Neural crest cell (in vitro differentiated cells): ENCODE measurements around the gene PPP2R2C. TPM values are rescaled to one million over a fixed set of nuclear protein-coding genes. Genes with fewer than 3 reads are reported as not detected.

Experiments used
- DNase-seq: peaks from one replicate; pipeline ENCODE4 v3.0.0; 2021; ENCODE audit warnings: low read depth, mixed read lengths, low spot score
- H3K27ac Mint-ChIP-seq: one replicate; pipeline ENCODE4 v1.8.0; 2021; ENCODE audit warnings: mild to moderate bottlenecking, mixed read lengths; ENCODE audit not compliant: unreplicated experiment
- H3K27me3 Mint-ChIP-seq: 2 replicates; pipeline ENCODE4 v1.8.0; 2021; ENCODE audit warnings: low read depth, mild to moderate bottlenecking, mixed read lengths
- H3K36me3 Mint-ChIP-seq: 2 replicates; pipeline ENCODE4 v1.8.0; 2021; ENCODE audit warnings: low read depth, mild to moderate bottlenecking, mixed read lengths
- H3K4me1 Mint-ChIP-seq: 2 replicates; pipeline ENCODE4 v1.8.0; 2021; ENCODE audit warnings: mixed read lengths
- H3K4me3 Mint-ChIP-seq: one replicate; pipeline ENCODE4 v1.8.0; 2021; ENCODE audit warnings: mild to moderate bottlenecking, mixed read lengths
- H3K9me3 Mint-ChIP-seq: 2 replicates; pipeline ENCODE4 v1.8.0; 2021; ENCODE audit warnings: mixed read lengths
- total RNA-seq: library from RNA; stranded (reverse); gene quantifications from 2 replicates; pipeline ENCODE4 v1.2.1, GENCODE V29; 2021
- TF ChIP-seq, protein P1 (sequence below): fragments of 200-600 bp; sonication (generic); conservative IDR thresholded peaks from 2 replicates; pipeline ENCODE4 v1.5.0; 2021; ENCODE audit warnings: antibody characterized with exemption, mild to moderate bottlenecking

Gene PPP2R2C
- total RNA-seq, 1 donor from 2014 or later, result 0.35 TPM

DNA sequence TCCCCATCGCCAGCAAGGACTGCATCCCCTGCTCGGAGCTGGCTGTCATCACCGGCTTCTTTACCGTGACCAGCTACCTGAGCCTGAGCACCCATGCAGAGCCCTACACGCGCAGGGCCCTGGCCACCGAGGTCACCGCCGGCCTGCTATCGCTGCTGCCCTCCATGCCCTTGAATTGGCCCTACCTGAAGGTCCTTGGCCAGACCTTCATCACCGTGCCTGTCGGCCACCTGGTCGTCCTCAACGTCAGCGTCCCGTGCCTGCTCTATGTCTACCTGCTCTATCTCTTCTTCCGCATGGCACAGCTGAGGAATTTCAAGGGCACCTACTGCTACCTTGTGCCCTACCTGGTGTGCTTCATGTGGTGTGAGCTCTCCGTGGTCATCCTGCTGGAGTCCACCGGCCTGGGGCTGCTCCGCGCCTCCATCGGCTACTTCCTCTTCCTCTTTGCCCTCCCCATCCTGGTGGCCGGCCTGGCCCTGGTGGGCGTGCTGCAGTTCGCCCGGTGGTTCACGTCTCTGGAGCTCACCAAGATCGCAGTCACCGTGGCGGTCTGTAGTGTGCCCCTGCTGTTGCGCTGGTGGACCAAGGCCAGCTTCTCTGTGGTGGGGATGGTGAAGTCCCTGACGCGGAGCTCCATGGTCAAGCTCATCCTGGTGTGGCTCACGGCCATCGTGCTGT lies 171.2 kb downstream of the PPP2R2C start:
- DNase-seq, result no peak
- Mint-ChIP-seq H3K9me3 (no peaks in the 10 kb centered on the region), H3K27me3 (no peaks in the 10 kb centered on the region), H3K4me1 (peaks cover 5% of the 10 kb centered on the region), H3K36me3 (peaks cover 16% of the 10 kb centered on the region), H3K4me3 (no peak overlapping the region), H3K27ac (no peak overlapping the region)
- TF ChIP-seq, protein P1, sequence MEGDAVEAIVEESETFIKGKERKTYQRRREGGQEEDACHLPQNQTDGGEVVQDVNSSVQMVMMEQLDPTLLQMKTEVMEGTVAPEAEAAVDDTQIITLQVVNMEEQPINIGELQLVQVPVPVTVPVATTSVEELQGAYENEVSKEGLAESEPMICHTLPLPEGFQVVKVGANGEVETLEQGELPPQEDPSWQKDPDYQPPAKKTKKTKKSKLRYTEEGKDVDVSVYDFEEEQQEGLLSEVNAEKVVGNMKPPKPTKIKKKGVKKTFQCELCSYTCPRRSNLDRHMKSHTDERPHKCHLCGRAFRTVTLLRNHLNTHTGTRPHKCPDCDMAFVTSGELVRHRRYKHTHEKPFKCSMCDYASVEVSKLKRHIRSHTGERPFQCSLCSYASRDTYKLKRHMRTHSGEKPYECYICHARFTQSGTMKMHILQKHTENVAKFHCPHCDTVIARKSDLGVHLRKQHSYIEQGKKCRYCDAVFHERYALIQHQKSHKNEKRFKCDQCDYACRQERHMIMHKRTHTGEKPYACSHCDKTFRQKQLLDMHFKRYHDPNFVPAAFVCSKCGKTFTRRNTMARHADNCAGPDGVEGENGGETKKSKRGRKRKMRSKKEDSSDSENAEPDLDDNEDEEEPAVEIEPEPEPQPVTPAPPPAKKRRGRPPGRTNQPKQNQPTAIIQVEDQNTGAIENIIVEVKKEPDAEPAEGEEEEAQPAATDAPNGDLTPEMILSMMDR, result no peak

DNA sequence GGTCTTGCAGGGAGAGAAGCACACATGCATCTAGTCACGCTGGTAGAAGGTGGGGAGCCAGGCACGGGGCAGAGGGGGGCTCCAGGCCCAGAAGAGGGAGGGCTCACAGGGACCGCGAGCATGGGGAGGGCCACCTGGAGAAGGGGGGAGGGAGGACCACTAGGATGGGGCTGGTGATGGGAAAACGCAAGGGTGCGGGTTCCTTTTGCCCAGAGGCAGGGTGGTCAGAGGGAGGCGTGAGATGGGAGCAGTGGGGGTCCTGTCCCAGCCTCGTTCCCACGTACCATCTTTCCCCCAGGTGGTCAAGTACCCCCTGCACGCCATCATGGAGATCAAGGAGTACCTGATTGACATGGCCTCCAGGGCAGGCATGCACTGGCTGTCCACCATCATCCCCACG lies 172.1 kb downstream of the PPP2R2C start:
- no peaks in the 10 kb centered on the region for H3K4me1 Mint-ChIP-seq
- H3K9me3 Mint-ChIP-seq, result no peaks in the 10 kb centered on the region
- H3K27ac Mint-ChIP-seq, result no peak overlapping the region
- DNase-seq, result no peak
- H3K36me3 Mint-ChIP-seq, result peaks cover 16% of the 10 kb centered on the region
- no peaks in the 10 kb centered on the region for H3K27me3 Mint-ChIP-seq
- TF ChIP-seq, protein P1, result no peak
- H3K4me3 Mint-ChIP-seq, result no peak overlapping the region

DNA sequence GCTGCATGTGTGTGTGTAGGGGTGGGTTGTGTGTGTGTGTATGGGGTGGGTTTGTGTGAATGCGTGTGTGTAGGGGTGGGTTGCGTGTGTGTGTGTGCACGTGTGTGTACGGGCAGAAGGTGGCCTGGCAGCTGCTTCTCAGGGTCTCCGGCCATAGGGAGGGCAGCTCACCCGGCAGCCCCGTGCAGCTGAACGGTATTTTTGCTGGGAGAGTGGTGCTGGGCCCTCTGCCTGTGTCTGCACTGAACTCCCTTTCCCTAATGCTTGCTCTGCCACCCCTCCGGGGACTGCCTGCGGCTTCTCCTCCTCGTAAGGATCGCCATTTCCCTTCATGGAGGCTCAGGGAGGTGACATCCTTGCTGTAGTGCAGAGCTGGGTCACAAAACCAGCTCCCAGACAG lies 172.5 kb downstream of the PPP2R2C start:
- H3K36me3 Mint-ChIP-seq, result peaks cover 16% of the 10 kb centered on the region
- no peaks in the 10 kb centered on the region for H3K27me3 Mint-ChIP-seq
- no peaks in the 10 kb centered on the region for H3K9me3 Mint-ChIP-seq
- no peak overlapping the region for H3K27ac Mint-ChIP-seq
- no peak overlapping the region for H3K4me3 Mint-ChIP-seq
- no peak for DNase-seq
- TF ChIP-seq, protein P1, result no peak
- H3K4me1 Mint-ChIP-seq, result no peaks in the 10 kb centered on the region

DNA sequence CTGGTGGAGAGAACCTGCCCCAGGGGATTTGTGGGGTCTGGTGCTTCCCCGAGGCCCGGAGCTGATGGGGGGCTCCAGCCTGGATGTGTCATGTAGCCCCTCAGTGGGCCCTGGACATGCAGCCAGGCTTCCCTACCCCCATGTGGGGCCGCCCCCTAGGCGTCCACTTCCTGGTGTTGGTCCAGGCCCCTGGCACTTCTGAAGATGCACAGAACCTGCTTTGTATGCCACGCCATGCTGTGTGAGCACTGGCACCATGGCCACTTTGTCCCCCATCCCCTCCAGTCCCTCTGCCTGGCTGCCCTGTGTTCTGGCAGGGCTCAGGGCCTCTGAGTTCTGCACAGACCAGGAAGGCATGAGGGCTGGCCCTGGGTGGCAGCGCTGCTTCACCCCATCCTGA lies 173.6 kb downstream of the PPP2R2C start:
- TF ChIP-seq, protein P1, result no peak
- peaks cover 16% of the 10 kb centered on the region for H3K36me3 Mint-ChIP-seq
- no peak for DNase-seq
- no peak overlapping the region for H3K27ac Mint-ChIP-seq
- H3K4me1 Mint-ChIP-seq, result no peaks in the 10 kb centered on the region
- H3K4me3 Mint-ChIP-seq, result no peak overlapping the region
- no peaks in the 10 kb centered on the region for H3K27me3 Mint-ChIP-seq
- H3K9me3 Mint-ChIP-seq, result no peaks in the 10 kb centered on the region

DNA sequence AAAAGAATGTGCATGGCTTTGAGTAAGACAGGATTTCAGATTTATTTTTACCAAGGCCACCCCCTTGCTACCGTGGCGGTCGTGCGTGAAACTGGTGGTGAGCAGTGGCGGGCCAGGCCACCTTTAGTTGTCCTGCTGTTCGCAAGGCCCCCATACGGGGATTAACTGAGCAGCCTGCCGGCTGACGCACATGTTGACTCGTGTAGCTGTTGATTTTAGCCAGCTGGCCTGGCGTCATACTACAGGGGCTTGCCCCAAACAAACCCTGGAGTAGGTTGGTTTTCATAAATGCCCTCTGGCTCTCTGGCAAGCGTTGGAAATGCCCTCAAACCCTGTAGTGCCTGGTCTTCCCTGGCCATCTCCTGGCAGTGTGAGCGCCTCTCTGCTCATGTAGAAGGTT lies 174.4 kb downstream of the PPP2R2C start:
- Mint-ChIP-seq H3K4me3 (no peak overlapping the region), H3K36me3 (peaks cover 16% of the 10 kb centered on the region), H3K9me3 (no peaks in the 10 kb centered on the region), H3K27ac (no peak overlapping the region), H3K27me3 (no peaks in the 10 kb centered on the region), H3K4me1 (no peaks in the 10 kb centered on the region)
- DNase-seq, result no peak
- TF ChIP-seq, protein P1, result no peak
